Mammary epithelial cell (primary cell): ENCODE results near the gene KIF1C.

Experiments used
- EZH2 ChIP-seq: IDR thresholded peaks from 2 replicates; pipeline ENCODE4 v1.6.1; 2012; ENCODE audit warnings: low read length, inconsistent platforms, borderline replicate concordance
- TF ChIP-seq, protein P1 (sequence below), 2 donors: IDR thresholded peaks in 1 of 2; conservative IDR thresholded peaks in 1 of 2; 2 replicates each; pipeline ENCODE4 v1.5.1; 2011 to 2012; ENCODE audit warnings: inconsistent platforms in 2 of 2, low read length in 2 of 2, mild to moderate bottlenecking in 2 of 2, control low read depth in 1 of 2, low read depth in 1 of 2; ENCODE audit not compliant: insufficient read depth in 1 of 2; ENCODE audit errors: extremely low read depth in 1 of 2

DNA sequence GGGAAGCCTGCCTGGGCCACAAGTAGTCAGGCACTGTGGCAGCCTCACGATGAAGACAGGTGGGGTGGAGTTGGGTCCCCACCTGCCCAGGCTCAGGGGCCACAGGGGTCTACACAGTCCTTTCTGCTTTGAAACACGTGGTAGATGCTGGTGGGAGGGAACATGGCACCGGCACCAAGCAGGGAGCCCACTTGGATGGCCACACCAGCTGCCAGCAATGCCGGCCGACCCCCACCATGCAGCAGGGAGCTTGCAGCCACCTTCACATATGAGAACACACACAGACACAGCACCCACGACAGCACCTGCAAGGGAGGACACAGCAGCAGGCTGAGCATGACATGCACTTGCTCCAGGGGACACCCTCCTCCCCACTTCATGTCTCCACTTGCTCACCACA lies 35.1 kb downstream of the KIF1C start:
- no peak for TF ChIP-seq EZH2
- TF ChIP-seq, protein P1, sequence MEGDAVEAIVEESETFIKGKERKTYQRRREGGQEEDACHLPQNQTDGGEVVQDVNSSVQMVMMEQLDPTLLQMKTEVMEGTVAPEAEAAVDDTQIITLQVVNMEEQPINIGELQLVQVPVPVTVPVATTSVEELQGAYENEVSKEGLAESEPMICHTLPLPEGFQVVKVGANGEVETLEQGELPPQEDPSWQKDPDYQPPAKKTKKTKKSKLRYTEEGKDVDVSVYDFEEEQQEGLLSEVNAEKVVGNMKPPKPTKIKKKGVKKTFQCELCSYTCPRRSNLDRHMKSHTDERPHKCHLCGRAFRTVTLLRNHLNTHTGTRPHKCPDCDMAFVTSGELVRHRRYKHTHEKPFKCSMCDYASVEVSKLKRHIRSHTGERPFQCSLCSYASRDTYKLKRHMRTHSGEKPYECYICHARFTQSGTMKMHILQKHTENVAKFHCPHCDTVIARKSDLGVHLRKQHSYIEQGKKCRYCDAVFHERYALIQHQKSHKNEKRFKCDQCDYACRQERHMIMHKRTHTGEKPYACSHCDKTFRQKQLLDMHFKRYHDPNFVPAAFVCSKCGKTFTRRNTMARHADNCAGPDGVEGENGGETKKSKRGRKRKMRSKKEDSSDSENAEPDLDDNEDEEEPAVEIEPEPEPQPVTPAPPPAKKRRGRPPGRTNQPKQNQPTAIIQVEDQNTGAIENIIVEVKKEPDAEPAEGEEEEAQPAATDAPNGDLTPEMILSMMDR (conservative IDR thresholded peaks at IDR 0.05 in 1 of 2, IDR thresholded peaks at IDR 0.05 in 1 of 2; ENCODE audit: extremely low read depth in 1 of 2, insufficient read depth in 1 of 2, low read depth in 1 of 2, low read length in 2 of 2): no peak
